SK-N-SH (cell line): ENCODE measurements around the gene BCL11B. TPM values are rescaled to one million over a fixed set of nuclear protein-coding genes. Genes with fewer than 3 reads are reported as not detected.

Experiments
- CTCF ChIA-PET: fragments of 300-600, 350-600 bp; formaldehyde crosslinking; extraction: SDS; loops from one replicate; lab custom pipeline; 2021; lab: Yijun Ruan, JAX
- POLR2A ChIA-PET: fragments of 350-600 bp; sonication (Branson Sonifier 250); formaldehyde crosslinking; extraction: SDS; loops from one replicate; lab custom pipeline; 2020; ENCODE audit warnings: antibody characterized with exemption, inconsistent platforms; lab: Yijun Ruan, JAX
- DNase-seq: peaks from one replicate; pipeline ENCODE4 v3.0.0; 2012
- H2AFZ ChIP-seq: fragments of 200-600 bp; sonication (generic); 2 replicates; pipeline ENCODE4 v1.8.1; 2016; ENCODE audit warnings: antibody characterized with exemption, mild to moderate bottlenecking, low read depth
- H3F3A ChIP-seq: fragments of 200-600 bp; sonication (generic); replicated peaks from 2 replicates; pipeline ENCODE3; 2016; ENCODE audit warnings: antibody characterized with exemption, mild to moderate bottlenecking; ENCODE audit not compliant: insufficient read depth
- H3K27ac ChIP-seq, 2 experiments: fragments of 200-500 bp in 1 of 2; fragments of 200-600 bp in 1 of 2; sonication (Bioruptor generic) in 1 of 2; sonication (generic), shearing (Covaris generic) in 1 of 2; 2 replicates each; pipeline versions ENCODE4 v1.5.1 to v1.6.1; 2014 to 2016; ENCODE audit warnings: low read depth in 2 of 2, inconsistent platforms in 1 of 2, low read length in 1 of 2, mild to moderate bottlenecking in 1 of 2, mixed read lengths in 1 of 2
- H3K27me3 ChIP-seq: fragments of 200-600 bp; sonication (generic), shearing (Covaris generic); 2 replicates; pipeline ENCODE4 v1.6.1; 2016; ENCODE audit warnings: mixed run types; ENCODE audit not compliant: insufficient read depth
- H3K36me3 ChIP-seq, 2 experiments: fragments of 200-500 bp in 1 of 2; fragments of 200-600 bp in 1 of 2; sonication (Bioruptor generic) in 1 of 2; sonication (generic) in 1 of 2; replicated peaks in 1 of 2; 2 replicates each; pipeline versions ENCODE3 to v1.5.1; 2014 to 2016; ENCODE audit warnings: low read length in 1 of 2, mild to moderate bottlenecking in 1 of 2; ENCODE audit not compliant: insufficient read depth in 2 of 2, control insufficient read depth in 1 of 2
- H3K4me1 ChIP-seq, 2 experiments: fragments of 200-500 bp in 1 of 2; fragments of 200-600 bp in 1 of 2; sonication (Bioruptor generic) in 1 of 2; sonication (generic), shearing (Covaris generic) in 1 of 2; 2 replicates each; pipeline versions ENCODE4 v1.5.1 to v1.6.1; 2014 to 2016; ENCODE audit warnings: low read depth in 1 of 2, low read length in 1 of 2, mixed run types in 1 of 2; ENCODE audit not compliant: insufficient read depth in 2 of 2, control insufficient read depth in 1 of 2
- H3K4me2 ChIP-seq: fragments of 200-600 bp; sonication (generic), shearing (Covaris generic); 2 replicates; pipeline ENCODE4 v1.6.1; 2017; ENCODE audit warnings: mixed run types
- H3K4me3 ChIP-seq, 2 experiments: fragments of 200-500 bp in 1 of 2; fragments of 200-600 bp in 1 of 2; sonication (Bioruptor generic) in 1 of 2; sonication (generic), shearing (Covaris generic) in 1 of 2; 2 replicates each; pipeline versions ENCODE4 v1.5.1 to v1.8.1; 2014 to 2016; ENCODE audit warnings: low read depth in 2 of 2, inconsistent platforms in 1 of 2, low read length in 1 of 2, mild to moderate bottlenecking in 1 of 2, mixed read lengths in 1 of 2, moderate library complexity in 1 of 2
- H3K79me2 ChIP-seq: fragments of 200-600 bp; sonication (generic); 2 replicates; pipeline ENCODE4 v1.8.1; 2017; ENCODE audit warnings: mild to moderate bottlenecking; ENCODE audit not compliant: insufficient read depth
- H3K9ac ChIP-seq: fragments of 200-600 bp; sonication (generic); 2 replicates; pipeline ENCODE4 v1.6.1; 2017; ENCODE audit warnings: mixed run types
- H3K9me2 ChIP-seq: fragments of 200-600 bp; sonication (generic); 2 replicates; pipeline ENCODE4 v1.6.1; 2017; ENCODE audit warnings: mixed run types
- H3K9me3 ChIP-seq: fragments of 200-600 bp; sonication (generic); 2 replicates; pipeline ENCODE4 v1.6.1; 2017; ENCODE audit warnings: mixed run types, mild to moderate bottlenecking, moderate library complexity
- H4K20me1 ChIP-seq: fragments of 200-600 bp; sonication (generic); 2 replicates; pipeline ENCODE4 v1.6.1; 2017; ENCODE audit warnings: mild to moderate bottlenecking, mixed run types; ENCODE audit not compliant: insufficient read depth
- EZH2phosphoT487 ChIP-seq: fragments of 200-600 bp; sonication (generic); IDR thresholded peaks from 2 replicates; pipeline ENCODE4 v1.6.1; 2017; ENCODE audit warnings: low read depth, mixed run types, mild to moderate bottlenecking, antibody characterized with exemption, moderate library complexity, borderline replicate concordance
- FOSL2 ChIP-seq: IDR thresholded peaks from 2 replicates; pipeline ENCODE4 v1.4.0; 2012; ENCODE audit warnings: low read depth, mild to moderate bottlenecking, moderate library complexity, borderline replicate concordance
- MXI1 ChIP-seq: IDR thresholded peaks from 2 replicates; pipeline ENCODE4 v1.6.1; 2012; ENCODE audit warnings: mild to moderate bottlenecking, low read depth, low read length, improper control_type of control experiment
- NRF1 ChIP-seq: IDR thresholded peaks from 2 replicates; pipeline ENCODE4 v1.6.1; 2012; ENCODE audit warnings: low read depth, mild to moderate bottlenecking, low read length
- RCOR1 ChIP-seq: fragments of 150-350 bp; IDR thresholded peaks from 2 replicates; pipeline ENCODE4 v1.6.1; 2017; ENCODE audit warnings: antibody characterized with exemption, low read length
- REST ChIP-seq: IDR thresholded peaks from 2 replicates; pipeline ENCODE4 v1.6.1; 2012; ENCODE audit warnings: mild to moderate bottlenecking, low read depth, low read length, moderate library complexity
- TAF1 ChIP-seq: IDR thresholded peaks from 2 replicates; pipeline ENCODE4 v1.6.1; 2012; ENCODE audit warnings: low read depth, mild to moderate bottlenecking, low read length, moderate library complexity, borderline replicate concordance
- YY1 ChIP-seq: IDR thresholded peaks from 2 replicates; pipeline ENCODE4 v1.4.0; 2012; ENCODE audit warnings: low read depth, mild to moderate bottlenecking
- ZBTB33 ChIP-seq: IDR thresholded peaks from 2 replicates; pipeline ENCODE4 v1.4.0; 2012; ENCODE audit warnings: low read depth, borderline replicate concordance
- WGBS: methylation state at CpG from one replicate; pipeline ENCODE4 v1.1.6; 2017; ENCODE audit warnings: low lambda C conversion rate; 5-methylcytosine and 5-hydroxymethylcytosine counted together
- polyA plus RNA-seq, 3 experiments: library from polyadenylated mRNA; depleted of rRNA; stranded (reverse); fragments of >200 nt; gene quantifications; 2 replicates each; pipeline ENCODE4 v1.2.3, GENCODE V29; 2012

Gene BCL11B
- polyA plus RNA-seq, 1 of the 3 experiments (the other 2 are of a cell fraction): not detected

- Histone ChIP-seq H3K4me3 (no peak overlapping the region), H3K27me3 (peaks cover 94% of the 10 kb centered on the region), H3F3A (no peaks in the 10 kb centered on the region), H3K9me2 (no peaks in the 10 kb centered on the region), H3K4me2 (no peak overlapping the region), H3K36me3 (no peaks in the 10 kb centered on the region), H3K4me1 (no peaks in the 10 kb centered on the region; a peak in 1 of 4 replicates), H4K20me1 (no peaks in the 10 kb centered on the region), H3K9me3 (no peaks in the 10 kb centered on the region), H3K79me2 (no peaks in the 10 kb centered on the region), H2AFZ (no peak overlapping the region), H3K27ac (no peak overlapping the region), H3K9ac (no peak overlapping the region)
- ChIA-PET CTCF (interaction anchor here (4.3 kb wide), 1 partner anchor 21 kb away, joined by 20 read pairs; no protein-coding TSS in a partner anchor), POLR2A (no interaction called here)
- WGBS: 25% methylated on average over 14 of the region's 15 CpGs
- DNase-seq: no peak
- no peak for TF ChIP-seq YY1
Measured at GRCh38 chr14:99244941-99245563, 26.9 kb downstream of the BCL11B start.

DNA sequence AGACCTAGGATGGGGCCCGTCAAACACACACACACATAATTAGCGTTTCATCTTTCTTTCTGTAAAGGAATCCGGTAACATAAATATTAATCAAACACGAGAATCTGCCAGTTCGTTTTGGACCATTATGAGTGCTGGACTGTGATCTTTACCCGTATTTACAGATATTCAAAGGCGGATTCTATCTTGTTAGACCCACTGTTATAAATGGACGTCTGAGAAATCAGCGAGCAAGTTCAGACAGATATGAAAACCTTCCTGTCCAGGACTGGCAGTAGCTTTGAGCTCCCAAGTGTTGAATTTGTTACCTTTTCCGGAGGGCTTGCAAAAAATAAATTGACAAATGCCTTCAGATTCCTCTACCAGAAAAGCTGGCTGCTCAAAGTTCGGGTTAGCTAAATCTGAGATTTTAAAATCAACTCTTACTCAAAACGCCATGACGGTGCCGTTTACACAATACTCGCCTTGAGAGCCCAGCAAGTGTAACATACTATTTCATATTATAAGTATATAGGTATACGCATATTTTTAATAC lies 27.6 kb downstream of the BCL11B start:
- POLR2A ChIA-PET: no interaction called here
- Histone ChIP-seq H3K27ac (no peak overlapping the region), H3K79me2 (no peaks in the 10 kb centered on the region), H3K4me2 (no peak overlapping the region), H3K9me2 (no peaks in the 10 kb centered on the region), H3K36me3 (no peaks in the 10 kb centered on the region), H3K9ac (no peak overlapping the region), H4K20me1 (no peaks in the 10 kb centered on the region), H3F3A (no peaks in the 10 kb centered on the region), H3K9me3 (no peaks in the 10 kb centered on the region), H3K4me3 (no peak overlapping the region), H3K27me3 (peaks cover 98% of the 10 kb centered on the region)
- WGBS: 12% methylated on average over 16 of the region's 16 CpGs
- CTCF ChIA-PET: interaction anchor here (4.3 kb wide), 1 partner anchor 22 kb away, joined by 20 read pairs; no protein-coding TSS in a partner anchor
- TF ChIP-seq NRF1 (no peak), MXI1 (no peak), REST (no peak), ZBTB33 (no peak), FOSL2 (no peak), YY1 (no peak), RCOR1 (no peak), TAF1 (no peak), EZH2phosphoT487 (0 out of 2 replicates have a peak, but pooled peaks have one; percentile 41)
- TF ChIP-seq, all 33 proteins: peak for 1
- Histone ChIP-seq H3K4me1 (no peaks in the 10 kb centered on the region; a peak in 1 of 4 replicates), H2AFZ (no peak overlapping the region)
- no peak for DNase-seq
